K562 (cell line): ENCODE measurements around the gene SYNM. TPM values are rescaled to one million over a fixed set of nuclear protein-coding genes. Genes with fewer than 3 reads are reported as not detected.

Source experiments
- ATAC-seq: fragments of 200-7000 bp; cut with Tn5 transposase; 3 replicates; pipeline ENCODE4 v1.9.1; 2020; ENCODE audit warnings: moderate library complexity
- BruUV-seq: library from RNA; stranded (reverse); fragments of 400-500 nt; replicated peaks from 2 replicates; lab custom pipeline; 2021; lab: Mats Ljungman, UMichigan
- CTCF ChIA-PET: fragments of 300-600 bp; formaldehyde crosslinking; extraction: SDS; loops from one replicate; lab custom pipeline; 2021; ENCODE audit warnings: low intra/inter-chr PET ratio; lab: Yijun Ruan, JAX
- POLR2A ChIA-PET: fragments of 300-600, 350-650 bp; sonication (Branson Sonifier 250); formaldehyde crosslinking; extraction: SDS; loops from one replicate; lab custom pipeline; 2021; ENCODE audit warnings: antibody characterized with exemption, inconsistent platforms; lab: Yijun Ruan, JAX
- DNase-seq, 4 experiments: peaks; one replicate each; pipeline versions ENCODE4 v3.0.0 to v3.0.0-alpha.2; 2011 to 2018; ENCODE audit warnings: low spot score in 3 of 4, mixed read lengths in 3 of 4; ENCODE audit errors: extremely low read depth in 1 of 4
- FAIRE-seq: peaks from 2 replicates; lab custom pipeline; 2011; peaks lifted over from hg19 to GRCh38; lab: Jason Lieb, UNC
- H2AFZ ChIP-seq: 2 replicates; pipeline ENCODE4 v1.6.0; 2011; ENCODE audit warnings: low read depth, low read length, control low read depth, inconsistent platforms
- H3K27ac ChIP-seq: fragments of 200-600 bp; 3 replicates; pipeline ENCODE4 v1.8.0; 2011; ENCODE audit warnings: low read depth, mild to moderate bottlenecking, control low read depth, inconsistent platforms, low read length, moderate library complexity, mixed read lengths; ENCODE audit errors: extremely low read depth
- H3K27me3 ChIP-seq, 2 experiments: fragments of 300-600 bp in 1 of 2; 2 replicates in 1 of 2; 3 replicates in 1 of 2; pipeline versions ENCODE4 v1.6.0 to v1.8.0; 2011; ENCODE audit warnings: inconsistent platforms in 2 of 2, low read length in 2 of 2, mild to moderate bottlenecking in 1 of 2, mixed read lengths in 1 of 2, moderate library complexity in 1 of 2; ENCODE audit not compliant: control insufficient read depth in 2 of 2, insufficient read depth in 2 of 2
- H3K36me3 ChIP-seq: fragments of 300-600 bp; 3 replicates; pipeline ENCODE4 v1.8.0; 2011; ENCODE audit warnings: mild to moderate bottlenecking, low read length, inconsistent platforms; ENCODE audit not compliant: control insufficient read depth, insufficient read depth
- H3K4me1 ChIP-seq, 2 experiments: fragments of 200-600 bp in 1 of 2; replicated peaks in 1 of 2; 2 replicates in 1 of 2; 3 replicates in 1 of 2; pipeline versions ENCODE4 v1.5.1 to v1.8.0; 2011; ENCODE audit warnings: inconsistent platforms in 2 of 2, low read length in 2 of 2, mild to moderate bottlenecking in 1 of 2, mixed read lengths in 1 of 2, moderate library complexity in 1 of 2; ENCODE audit not compliant: control insufficient read depth in 2 of 2, insufficient read depth in 2 of 2
- H3K4me2 ChIP-seq: 2 replicates; pipeline ENCODE4 v1.6.1; 2011; ENCODE audit warnings: low read length, control low read depth, inconsistent platforms, mixed read lengths; ENCODE audit not compliant: insufficient read depth
- H3K4me3 ChIP-seq: fragments of 200-600 bp; sonication (generic), shearing (Covaris generic); 2 replicates; pipeline ENCODE4 v1.5.1; 2016; ENCODE audit warnings: control low read depth, inconsistent platforms
- H3K79me2 ChIP-seq: fragments of 200-600 bp; 3 replicates; pipeline ENCODE4 v1.8.0; 2011; ENCODE audit warnings: low read length, inconsistent platforms; ENCODE audit not compliant: control insufficient read depth, insufficient read depth
- H3K9ac ChIP-seq, 2 experiments: 2 replicates each; pipeline versions ENCODE4 v1.6.0 to v1.6.1; 2011; ENCODE audit warnings: low read depth in 2 of 2, low read length in 2 of 2, control low read depth in 1 of 2, inconsistent platforms in 1 of 2, mild to moderate bottlenecking in 1 of 2, mixed read lengths in 1 of 2; ENCODE audit not compliant: insufficient read depth in 1 of 2
- H3K9me1 ChIP-seq: one replicate; pipeline ENCODE4 v1.6.0; 2011; ENCODE audit warnings: inconsistent platforms, mild to moderate bottlenecking, low read length, moderate library complexity; ENCODE audit not compliant: control insufficient read depth, insufficient read depth
- H3K9me3 ChIP-seq: replicated peaks from 2 replicates; pipeline ENCODE4 v1.5.1; 2011; ENCODE audit warnings: low read depth, low read length, inconsistent platforms; ENCODE audit not compliant: control insufficient read depth, insufficient read depth
- H4K20me1 ChIP-seq: replicated peaks from 2 replicates; pipeline ENCODE4 v1.6.1; 2011; ENCODE audit warnings: low read length, inconsistent platforms, mixed read lengths; ENCODE audit not compliant: control insufficient read depth, insufficient read depth
- ETV1 ChIP-seq: fragments of 450-650 bp; conservative IDR thresholded peaks from 2 replicates; pipeline ENCODE4 v1.6.1; 2016; ENCODE audit warnings: missing genetic modification characterization, control low read depth, low read depth, missing compliant biosample characterization
- GTF2E2 ChIP-seq: fragments of 200-800 bp; sonication (Bioruptor generic); IDR thresholded peaks from 2 replicates; pipeline ENCODE4 v1.6.1; 2016; ENCODE audit warnings: missing genetic modification characterization, missing compliant biosample characterization
- HNRNPL ChIP-seq: fragments of 200-400 bp; formaldehyde crosslinking; IDR thresholded peaks from 2 replicates; pipeline ENCODE4 v1.6.1; 2017; ENCODE audit warnings: low read depth, mild to moderate bottlenecking, low read length
- HNRNPUL1 ChIP-seq: fragments of 200-400 bp; formaldehyde crosslinking; IDR thresholded peaks from 2 replicates; pipeline ENCODE4 v1.6.1; 2017; ENCODE audit warnings: low read length
- MTA2 ChIP-seq: fragments of 450-650 bp; IDR thresholded peaks from 2 replicates; pipeline ENCODE4 v1.6.1; 2016; ENCODE audit warnings: low read depth
- NCOA6 ChIP-seq: fragments of 450-650 bp; IDR thresholded peaks from 2 replicates; pipeline ENCODE4 v1.6.1; 2017; ENCODE audit warnings: mild to moderate bottlenecking
- NR2F6 ChIP-seq: fragments of 450-650 bp; formaldehyde crosslinking; IDR thresholded peaks from 2 replicates; pipeline ENCODE4 v1.4.0; 2020; ENCODE audit warnings: mild to moderate bottlenecking
- NR4A1 ChIP-seq, 2 experiments: fragments of 250-450 bp in 1 of 2; fragments of 450-650 bp in 1 of 2; sonication (Bioruptor Pico) in 1 of 2; IDR thresholded peaks; 2 replicates each; pipeline versions ENCODE4 v1.4.0 to v1.6.1; 2016 to 2020; ENCODE audit warnings: mild to moderate bottlenecking in 2 of 2, missing compliant biosample characterization in 1 of 2, missing genetic modification characterization in 1 of 2, moderate library complexity in 1 of 2
- NUFIP1 ChIP-seq: fragments of 450-650 bp; IDR thresholded peaks from 2 replicates; pipeline ENCODE4 v1.6.1; 2018; ENCODE audit not compliant: partially characterized antibody
- PCBP1 ChIP-seq: fragments of 200-400 bp; formaldehyde crosslinking; IDR thresholded peaks from 2 replicates; pipeline ENCODE4 v1.6.1; 2018; ENCODE audit warnings: mild to moderate bottlenecking, low read depth, low read length; ENCODE audit not compliant: poor library complexity, severe bottlenecking
- SAFB ChIP-seq: fragments of 200-400 bp; formaldehyde crosslinking; IDR thresholded peaks from 2 replicates; pipeline ENCODE4 v1.6.1; 2017; ENCODE audit warnings: low read depth, low read length, borderline replicate concordance
- SMAD1 ChIP-seq: fragments of 150-350 bp; IDR thresholded peaks from 2 replicates; pipeline ENCODE4 v1.6.1; 2014; ENCODE audit warnings: low read length, low read depth; ENCODE audit not compliant: partially characterized antibody
- YBX1 ChIP-seq: fragments of 450-650 bp; IDR thresholded peaks from 2 replicates; pipeline ENCODE4 v1.7.1; 2016; ENCODE audit warnings: mild to moderate bottlenecking
- ZBED1 ChIP-seq: IDR thresholded peaks from 2 replicates; pipeline ENCODE4 v1.6.1; 2014
- ZNF224 ChIP-seq: sonication (generic); formaldehyde crosslinking; IDR thresholded peaks from 2 replicates; pipeline ENCODE4 v1.8.0; 2022; ENCODE audit warnings: mild to moderate bottlenecking, missing genetic modification reagents
- ZNF316 ChIP-seq: fragments of 450-650 bp; IDR thresholded peaks from 2 replicates; pipeline ENCODE4 v1.6.1; 2016
- ZNF384 ChIP-seq: IDR thresholded peaks from 2 replicates; pipeline ENCODE4 v1.6.1; 2012; ENCODE audit warnings: low read depth, low read length, improper control_type of control experiment
- WGBS: fragments of 100-300 bp; shearing (Covaris generic); methylation state at CpG from one replicate; pipeline ENCODE4 v1.1.6; 2016; ENCODE audit warnings: low coverage, mixed read lengths; ENCODE audit not compliant: insufficient coverage; ENCODE audit errors: missing lambda C conversion rate; 5-methylcytosine and 5-hydroxymethylcytosine counted together
- in situ Hi-C: fragments of 300-500 bp; cut with MboI; formaldehyde crosslinking; loops from 4 replicates; pipeline ENCODE4 v1.15.0; 2018; ENCODE audit warnings: inconsistent platforms, mixed read lengths
- intact Hi-C: fragments of 100-400 bp; cut with micrococcal nuclease; formaldehyde crosslinking; loops from 2 replicates; pipeline ENCODE4 v1.14.2; 2022
- polyA plus RNA-seq, 8 experiments: library from polyadenylated mRNA; depleted of rRNA in 4 of 8; stranded (reverse) in 5 of 8; unstranded in 3 of 8; fragments of >200 nt; fragmentation: Nextera tagmentation in 2 of 8; fragmentation: Illumina TruSeq in 1 of 8; extraction: Ambion mirVana in 2 of 8; extraction: Trizol in 1 of 8; gene quantifications; 2 replicates each; pipeline versions ENCODE4 v1.2.1 to v1.2.3, GENCODE V29; 2011 to 2014; ENCODE audit warnings: inconsistent platforms in 1 of 8, missing spikeins in 1 of 8
- total RNA-seq, 7 experiments: library from RNA; depleted of rRNA in 6 of 7; stranded (reverse); fragments of >200 nt in 6 of 7; fragmentation: Illumina TruSeq in 2 of 7; extraction: Trizol in 2 of 7; gene quantifications; 2 replicates each; pipeline versions ENCODE4 v1.2.1 to v1.2.3, GENCODE V29; 2011 to 2021; ENCODE audit warnings: low replicate concordance in 1 of 7
- TF ChIP-seq, protein P1 (sequence below): fragments of 250-450 bp; sonication (Bioruptor Pico); IDR thresholded peaks from 2 replicates; pipeline ENCODE4 v1.8.0; 2021; ENCODE audit warnings: moderate library complexity, mild to moderate bottlenecking, inconsistent platforms
- TF ChIP-seq, protein P2 (sequence below): IDR thresholded peaks from 2 replicates; pipeline ENCODE4 v1.6.1; 2014; ENCODE audit warnings: antibody characterized with exemption
- TF ChIP-seq, protein P3 (sequence below): fragments of 450-650 bp; IDR thresholded peaks from 2 replicates; pipeline ENCODE4 v1.6.1; 2016; ENCODE audit warnings: borderline replicate concordance

Gene SYNM
- total and polyA plus RNA-seq, 9 of the 15 experiments (the other 6 are each of a cell fraction or from before 2014, with no cell fraction given), result 0.01 to 0.42 (median 0.13) TPM

DNA sequence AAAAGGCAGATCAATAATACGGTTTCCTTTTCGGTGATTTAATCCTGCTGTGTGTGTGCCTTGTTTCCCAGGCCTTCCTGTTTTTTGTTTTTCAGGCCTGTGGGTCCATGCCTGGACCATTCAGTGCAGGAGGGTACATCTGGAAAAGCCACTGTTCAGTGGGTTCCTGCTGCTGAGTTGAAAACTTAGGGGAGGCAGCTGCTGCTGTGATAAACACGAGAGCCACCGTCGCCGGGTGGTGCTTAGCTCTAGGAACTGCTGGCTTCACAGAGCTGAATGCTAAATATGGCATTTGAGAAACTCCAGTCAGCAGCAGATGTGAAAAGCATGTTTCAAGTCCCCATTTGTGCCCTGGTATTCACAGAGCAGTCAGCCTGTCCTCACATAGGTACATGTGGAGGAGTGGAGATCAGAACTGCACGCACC, 44.0 kb downstream of the SYNM start:
- in situ Hi-C loops, result no loop called here
- FAIRE-seq, result no peak
- TF ChIP-seq, protein P1, sequence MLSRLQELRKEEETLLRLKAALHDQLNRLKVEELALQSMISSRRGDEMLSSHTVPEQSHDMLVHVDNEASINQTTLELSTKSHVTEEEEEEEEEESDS (CRISPR knock-in tag), result no peak
- TF ChIP-seq, protein P2, sequence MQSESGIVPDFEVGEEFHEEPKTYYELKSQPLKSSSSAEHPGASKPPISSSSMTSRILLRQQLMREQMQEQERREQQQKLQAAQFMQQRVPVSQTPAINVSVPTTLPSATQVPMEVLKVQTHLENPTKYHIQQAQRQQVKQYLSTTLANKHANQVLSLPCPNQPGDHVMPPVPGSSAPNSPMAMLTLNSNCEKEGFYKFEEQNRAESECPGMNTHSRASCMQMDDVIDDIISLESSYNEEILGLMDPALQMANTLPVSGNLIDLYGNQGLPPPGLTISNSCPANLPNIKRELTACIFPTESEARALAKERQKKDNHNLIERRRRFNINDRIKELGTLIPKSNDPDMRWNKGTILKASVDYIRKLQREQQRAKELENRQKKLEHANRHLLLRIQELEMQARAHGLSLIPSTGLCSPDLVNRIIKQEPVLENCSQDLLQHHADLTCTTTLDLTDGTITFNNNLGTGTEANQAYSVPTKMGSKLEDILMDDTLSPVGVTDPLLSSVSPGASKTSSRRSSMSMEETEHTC, result no peak
- TF ChIP-seq GTF2E2 (tag) (no peak), HNRNPUL1 (no peak), MTA2 (no peak), NR4A1 (CRISPR knock-in tag; IDR thresholded peaks at IDR 0.05) (no peak), NR4A1 (tag; IDR thresholded peaks at IDR 0.05) (no peak), ZNF384 (no peak), SAFB (no peak), ZBED1 (no peak), YBX1 (no peak), HNRNPL (no peak), NCOA6 (no peak), SMAD1 (no peak), NR2F6 (no peak), ZNF224 (no peak), NUFIP1 (no peak), PCBP1 (no peak), ZNF316 (no peak), ETV1 (tag) (no peak)
- TF ChIP-seq, protein P3, sequence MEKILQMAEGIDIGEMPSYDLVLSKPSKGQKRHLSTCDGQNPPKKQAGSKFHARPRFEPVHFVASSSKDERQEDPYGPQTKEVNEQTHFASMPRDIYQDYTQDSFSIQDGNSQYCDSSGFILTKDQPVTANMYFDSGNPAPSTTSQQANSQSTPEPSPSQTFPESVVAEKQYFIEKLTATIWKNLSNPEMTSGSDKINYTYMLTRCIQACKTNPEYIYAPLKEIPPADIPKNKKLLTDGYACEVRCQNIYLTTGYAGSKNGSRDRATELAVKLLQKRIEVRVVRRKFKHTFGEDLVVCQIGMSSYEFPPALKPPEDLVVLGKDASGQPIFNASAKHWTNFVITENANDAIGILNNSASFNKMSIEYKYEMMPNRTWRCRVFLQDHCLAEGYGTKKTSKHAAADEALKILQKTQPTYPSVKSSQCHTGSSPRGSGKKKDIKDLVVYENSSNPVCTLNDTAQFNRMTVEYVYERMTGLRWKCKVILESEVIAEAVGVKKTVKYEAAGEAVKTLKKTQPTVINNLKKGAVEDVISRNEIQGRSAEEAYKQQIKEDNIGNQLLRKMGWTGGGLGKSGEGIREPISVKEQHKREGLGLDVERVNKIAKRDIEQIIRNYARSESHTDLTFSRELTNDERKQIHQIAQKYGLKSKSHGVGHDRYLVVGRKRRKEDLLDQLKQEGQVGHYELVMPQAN, result no peak

More for the DNA sequence above, 44.0 kb downstream of the SYNM start:
- ChIA-PET POLR2A (no interaction called here), CTCF (no interaction called here)
- no TSS peak for BruUV-seq
- H3K4me2 ChIP-seq, result no peak overlapping the region
- ATAC-seq, result no peak
- H3K9me1 ChIP-seq, result no peaks in the 10 kb centered on the region
- no peak for DNase-seq
- no peak overlapping the region for H3K4me3 ChIP-seq
- WGBS, result 18% methylated on average over 7 of the region's 7 CpGs
- H4K20me1 ChIP-seq, result no peaks in the 10 kb centered on the region
- H3K36me3 ChIP-seq, result no peaks in the 10 kb centered on the region
- no peaks in the 10 kb centered on the region for H3K4me1 ChIP-seq
- H3K27me3 ChIP-seq, result peaks cover 0 to 11% of the 10 kb centered on the region in 2 experiments; a peak in 2 of 5 replicates
- no peak overlapping the region for H3K27ac ChIP-seq
- H3K9me3 ChIP-seq, result no peaks in the 10 kb centered on the region
- H3K9ac ChIP-seq, result no peak overlapping the region
- no peak overlapping the region for H2AFZ ChIP-seq
- H3K79me2 ChIP-seq, result no peaks in the 10 kb centered on the region
- intact Hi-C loops, result no loop called here
